ENCODE measurements around the gene PRCD. TPM values are rescaled to one million over a fixed set of nuclear protein-coding genes. Genes with fewer than 3 reads are reported as not detected.

Gene PRCD
- polyA plus RNA-seq, 1 of the 3 experiments (the other 2 are of a cell fraction) = 2.2 TPM

- H3K9ac ChIP-seq = no peak overlapping the region
- H3K36me3 ChIP-seq (replicated peaks in 1 of 2; ENCODE audit: control insufficient read depth in 1 of 2, insufficient read depth in 2 of 2, low read length in 1 of 2) = no peaks in the 10 kb centered on the region
- ChIA-PET POLR2A (interaction anchor here (0.9 kb wide), 1 partner anchor 94 kb away, joined by 3 read pairs; no protein-coding TSS in a partner anchor), CTCF (interaction anchor here (4.4 to 15.7 kb wide), 4 partner anchors 9 to 27 kb away, joined by 29 to 679 read pairs (median 194); partner anchors contain the start of gene CYGB)
- 83% methylated on average over 10 of the region's 10 CpGs for WGBS (ENCODE audit: low lambda C conversion rate)
- no peak overlapping the region for H3K4me3 ChIP-seq (ENCODE audit: low read depth in 2 of 2, low read length in 1 of 2)
- no peaks in the 10 kb centered on the region for H3K9me2 ChIP-seq
- H3K9me3 ChIP-seq = no peaks in the 10 kb centered on the region
- TF ChIP-seq FOSL2 (IDR thresholded peaks at IDR 0.05; ENCODE audit: borderline replicate concordance, low read depth) = no peak
- no peak for TF ChIP-seq TEAD4 (IDR thresholded peaks at IDR 0.05; ENCODE audit: borderline replicate concordance, insufficient read depth)
- TF ChIP-seq GABPA (IDR thresholded peaks at IDR 0.05; ENCODE audit: low read depth) = no peak
- TF ChIP-seq GATA2 (CRISPR knock-in tag; IDR thresholded peaks at IDR 0.05) = 0 out of 2 replicates have a peak, but pooled peaks have one; percentile 10
- TF ChIP-seq MXI1 (IDR thresholded peaks at IDR 0.05; ENCODE audit: low read depth, low read length) = no peak
- no peak for TF ChIP-seq ZBTB33 (IDR thresholded peaks at IDR 0.05; ENCODE audit: borderline replicate concordance, low read depth)
- no peak for TF ChIP-seq FOXM1 (IDR thresholded peaks at IDR 0.05; ENCODE audit: low read depth)
- TF ChIP-seq RFX5 (IDR thresholded peaks at IDR 0.05; ENCODE audit: low read length) = no peak
- TF ChIP-seq YY1 (IDR thresholded peaks at IDR 0.05; ENCODE audit: low read depth) = no peak
- peak in 1 of 2 experiments; percentile 52; a peak in 2 of 4 replicates for TF ChIP-seq EP300 (IDR thresholded peaks at IDR 0.05; ENCODE audit: borderline replicate concordance in 1 of 2, low read depth in 1 of 2, low read length in 1 of 2)
- TF ChIP-seq, protein P1, sequence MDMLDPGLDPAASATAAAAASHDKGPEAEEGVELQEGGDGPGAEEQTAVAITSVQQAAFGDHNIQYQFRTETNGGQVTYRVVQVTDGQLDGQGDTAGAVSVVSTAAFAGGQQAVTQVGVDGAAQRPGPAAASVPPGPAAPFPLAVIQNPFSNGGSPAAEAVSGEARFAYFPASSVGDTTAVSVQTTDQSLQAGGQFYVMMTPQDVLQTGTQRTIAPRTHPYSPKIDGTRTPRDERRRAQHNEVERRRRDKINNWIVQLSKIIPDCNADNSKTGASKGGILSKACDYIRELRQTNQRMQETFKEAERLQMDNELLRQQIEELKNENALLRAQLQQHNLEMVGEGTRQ (IDR thresholded peaks at IDR 0.05; ENCODE audit: borderline replicate concordance, low read depth, low read length) = no peak
- TF ChIP-seq NRF1 (IDR thresholded peaks at IDR 0.05; ENCODE audit: low read depth, low read length) = no peak
- no peak for TF ChIP-seq IRF3 (IDR thresholded peaks at IDR 0.05; ENCODE audit: low read depth, low read length)
- TF ChIP-seq JUND (IDR thresholded peaks at IDR 0.05) = no peak
- peaks cover 21 to 88% of the 10 kb centered on the region in 2 experiments for H3K4me1 ChIP-seq (ENCODE audit: control insufficient read depth in 1 of 2, insufficient read depth in 2 of 2, low read depth in 1 of 2, low read length in 1 of 2)
- H3F3A ChIP-seq (replicated peaks; ENCODE audit: insufficient read depth) = peaks cover 4% of the 10 kb centered on the region
- H3K79me2 ChIP-seq (ENCODE audit: insufficient read depth) = no peaks in the 10 kb centered on the region
- peaks cover 31% of the 10 kb centered on the region for H3K27me3 ChIP-seq (ENCODE audit: insufficient read depth)
- H2AFZ ChIP-seq (ENCODE audit: low read depth) = no peak overlapping the region
- DNase-seq = no peak
- H4K20me1 ChIP-seq (ENCODE audit: insufficient read depth) = peaks cover 7% of the 10 kb centered on the region
- no peak overlapping the region for H3K4me2 ChIP-seq
- H3K27ac ChIP-seq (ENCODE audit: low read depth in 2 of 2, low read length in 1 of 2) = peak overlapping the region in 1 of 2 experiments; percentile 99; a peak in 3 of 4 replicates
Measured at GRCh38 chr17:76541739-76542454, 2.1 kb downstream of the PRCD start.

Data from SK-N-SH (cell line).